COLO668 (cell line): ENCODE results near the gene GRIP2.
A peak's percentile ranks its signal among the peaks of the same experiment; 100 is the strongest.

Experiments used
- DNase-seq: peaks from one replicate; lab custom pipeline; 2025; ENCODE audit not compliant: unreplicated experiment; lab: John Stamatoyannopoulos, UW

The GRIP2 gene

GRCh38 chr3:14539742-14540491, at the start of gene GRIP2:
Gene GRIP2 (minus strand): TSS chr3:14540342. CDS start chr3:14540308, 34 bp downstream.
- no peak for DNase-seq

- DNase-seq: no peak
These were observed 48.4 kb upstream of the GRIP2 start for GRCh38 chr3:14588425-14589112.

- DNase-seq: no peak
These were observed 47.7 kb upstream of the GRIP2 start for GRCh38 chr3:14587740-14588360.

GRCh38 chr3:14586611-14587010, 46.5 kb upstream of the GRIP2 start:
- no peak for DNase-seq

GRCh38 chr3:14583548-14584091, 43.5 kb upstream of the GRIP2 start:
- no peak for DNase-seq

- DNase-seq: no peak
These were observed 41.9 kb upstream of the GRIP2 start for GRCh38 chr3:14582045-14582410.

GRCh38 chr3:14581334-14582044, 41.3 kb upstream of the GRIP2 start:
- no peak for DNase-seq

GRCh38 chr3:14577897-14578296, 37.8 kb upstream of the GRIP2 start:
- DNase-seq: no peak

GRCh38 chr3:14576163-14576562, 36.0 kb upstream of the GRIP2 start:
- DNase-seq: no peak

- DNase-seq: no peak
These were observed 34.0 kb upstream of the GRIP2 start for GRCh38 chr3:14574183-14574582.

- DNase-seq: no peak
These were observed 33.6 kb upstream of the GRIP2 start for GRCh38 chr3:14573706-14574105.

- DNase-seq: no peak
These were observed 30.7 kb upstream of the GRIP2 start for GRCh38 chr3:14570864-14571263.

- DNase-seq: no peak
These were observed 29.9 kb upstream of the GRIP2 start for GRCh38 chr3:14570089-14570488.

GRCh38 chr3:14569474-14570000, 29.4 kb upstream of the GRIP2 start:
- DNase-seq: no peak

GRCh38 chr3:14568269-14568668, 28.1 kb upstream of the GRIP2 start:
- DNase-seq: no peak

GRCh38 chr3:14566812-14567211, 26.7 kb upstream of the GRIP2 start:
- no peak for DNase-seq

GRCh38 chr3:14565868-14566588, 25.9 kb upstream of the GRIP2 start:
- DNase-seq: no peak

GRCh38 chr3:14564741-14565140, 24.6 kb upstream of the GRIP2 start:
- DNase-seq: peak; percentile 48

GRCh38 chr3:14563946-14564539, 23.9 kb upstream of the GRIP2 start:
- DNase-seq: peak; percentile 55
